HT-29 (cell line): ENCODE data around the gene CADM2. TPM values are rescaled to one million over a fixed set of nuclear protein-coding genes. Genes with fewer than 3 reads are reported as not detected.

Experiments
- small RNA-seq: library from RNA; depleted of rRNA; stranded (forward); fragments of <200 nt; gene quantifications from one replicate; pipeline ENCODE3, GENCODE V24; 2014
- total RNA-seq: library from RNA; depleted of rRNA; stranded (reverse); fragments of >200 nt; shearing (Covaris generic); gene quantifications from 2 replicates; pipeline ENCODE4 v1.2.3, GENCODE V29; 2014

Gene CADM2
- total RNA-seq, 1 experiment from 2014 or later: not detected

Small RNA genes lying within 50 kb of the gene (small RNA-seq; reads per million reads assigned to genes)
- not detected for gene MIR5688
